CD4-positive, alpha-beta T cell treated with Interleukin-15 for 1 hour (primary cell): ENCODE measurements around the gene CEP89.
"Not testable (repeated sequence)": the region's sequence is repeated elsewhere in the genome, so short reads cannot be mapped to it uniquely, and the experiment has no call there.

ENCODE experiments used
- DNase-seq: peaks from one replicate; pipeline ENCODE4 v3.0.0-alpha.2; 2020

The CEP89 gene

DNA sequence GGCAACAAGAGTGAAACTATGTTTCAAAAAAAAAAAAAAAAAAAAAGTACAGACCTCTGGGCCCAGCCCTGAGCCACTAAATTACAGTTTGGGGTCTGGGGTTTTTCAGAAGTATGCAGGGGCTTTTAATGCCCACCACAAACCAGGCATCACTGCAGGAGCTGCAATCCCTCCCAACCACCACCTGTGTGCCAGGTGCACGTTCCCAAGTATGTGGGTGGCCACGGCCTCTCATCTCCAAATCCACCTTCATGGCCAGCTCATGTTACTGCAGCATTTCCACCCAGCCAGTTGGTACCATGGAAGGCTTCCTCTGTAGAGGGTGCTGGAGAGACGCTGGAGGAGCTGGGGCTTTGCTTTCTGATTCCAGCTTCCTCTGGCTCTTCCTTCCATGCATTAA, 26.5 kb downstream of the CEP89 start:
- DNase-seq = no peak

DNA sequence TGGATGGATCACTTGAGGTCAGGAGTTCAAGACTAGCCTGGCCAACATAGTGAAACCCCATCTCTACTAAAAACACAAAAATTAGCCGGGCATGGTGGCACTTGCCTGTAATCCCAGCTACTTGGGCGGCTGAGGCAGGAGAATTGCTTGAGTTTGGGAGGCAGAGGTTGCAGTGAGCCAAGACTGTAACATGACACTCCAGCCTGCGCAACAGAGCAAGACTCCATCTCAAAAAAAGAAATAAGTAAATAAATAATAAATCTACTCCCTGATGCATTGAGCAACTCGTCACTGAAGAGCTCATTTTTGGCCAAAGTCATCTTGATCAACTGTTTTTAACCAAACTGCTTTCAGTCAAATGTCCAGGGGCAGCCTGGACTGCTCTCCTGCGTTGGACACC, 30.5 kb downstream of the CEP89 start:
- DNase-seq = not testable (repeated sequence)

DNA sequence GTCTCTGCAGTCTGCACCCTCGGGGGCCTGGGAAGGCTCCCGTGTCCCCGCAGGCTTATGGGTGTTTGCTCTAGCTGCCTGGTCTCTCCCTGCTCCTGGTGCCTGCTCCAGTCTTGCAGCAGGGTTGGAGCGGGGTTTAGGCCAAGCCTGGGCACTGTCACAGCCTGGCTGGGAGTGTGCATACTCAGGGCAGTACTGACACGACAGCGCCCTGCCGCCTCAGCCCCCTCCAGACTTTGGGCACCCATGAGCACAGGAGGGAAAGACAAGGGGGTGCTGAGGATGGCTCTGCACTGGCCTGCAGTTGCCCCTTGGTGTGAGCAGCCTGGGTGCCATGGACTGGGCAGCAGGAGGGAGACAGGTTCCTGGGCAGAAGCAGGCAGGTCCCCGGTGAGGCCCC, 35.7 kb downstream of the CEP89 start:
- DNase-seq = no peak

DNA sequence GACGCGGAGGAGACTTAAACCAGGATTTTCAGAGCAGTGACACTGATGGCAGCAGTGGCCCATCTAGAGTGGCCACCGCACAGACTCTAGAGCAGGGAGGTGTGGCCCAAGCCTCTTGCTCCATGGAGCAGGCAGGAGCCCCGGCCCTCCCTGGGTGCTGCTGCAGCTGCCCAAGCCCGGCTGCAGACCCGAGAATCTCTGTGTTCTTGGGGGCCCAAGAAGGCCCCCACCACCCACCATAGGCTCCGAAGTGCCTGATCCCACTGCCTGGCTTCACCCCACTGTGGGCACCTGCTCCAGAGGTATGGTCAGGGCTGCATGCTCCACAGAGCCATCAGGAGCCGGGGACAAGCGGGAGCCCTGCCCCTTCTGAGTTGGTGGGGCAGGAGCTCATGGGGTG, 36.1 kb downstream of the CEP89 start:
- no peak for DNase-seq

DNA sequence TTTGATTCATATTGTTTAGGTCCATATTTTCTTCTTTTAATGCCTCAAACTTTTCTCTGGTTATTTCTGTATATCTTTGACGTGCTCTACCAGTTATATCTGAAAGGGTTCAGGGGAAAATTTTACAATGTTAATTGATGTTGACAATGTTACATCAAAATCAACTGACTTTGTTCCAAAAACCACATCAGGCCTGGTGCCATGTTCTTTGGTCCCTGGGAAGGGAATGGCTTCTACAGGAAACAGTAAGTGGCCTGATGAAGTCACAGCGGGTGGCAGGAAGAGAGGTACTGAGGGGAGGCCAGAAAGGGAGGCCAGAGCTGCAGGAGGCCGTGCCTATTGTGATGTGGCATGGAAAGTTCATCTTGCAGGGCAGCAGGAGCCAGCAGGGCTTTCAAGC, 38.2 kb downstream of the CEP89 start:
- DNase-seq = no peak

DNA sequence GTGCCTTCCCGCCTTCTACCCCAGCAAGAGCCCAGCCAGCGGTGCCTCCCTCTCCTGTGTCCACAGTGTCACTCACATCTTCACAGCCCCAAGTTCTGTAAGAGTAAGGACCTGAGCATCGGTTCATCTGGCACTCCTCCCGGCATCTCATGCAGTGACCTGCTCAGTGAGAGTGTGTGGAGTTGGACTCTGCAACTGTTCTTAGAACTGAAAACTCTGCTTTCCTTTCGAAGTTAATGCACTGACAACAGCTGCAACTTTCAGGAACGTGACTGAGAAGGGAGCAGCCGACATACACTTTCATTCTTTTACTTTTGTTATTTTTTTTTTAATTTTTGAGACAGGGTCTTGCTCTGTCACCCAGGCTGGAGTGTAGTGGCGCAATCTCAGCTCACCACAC, 41.2 kb downstream of the CEP89 start:
- no peak for DNase-seq

- no peak for DNase-seq
These were observed 43.0 kb downstream of the CEP89 start for GRCh38 chr19:32928806-32929205.

DNA sequence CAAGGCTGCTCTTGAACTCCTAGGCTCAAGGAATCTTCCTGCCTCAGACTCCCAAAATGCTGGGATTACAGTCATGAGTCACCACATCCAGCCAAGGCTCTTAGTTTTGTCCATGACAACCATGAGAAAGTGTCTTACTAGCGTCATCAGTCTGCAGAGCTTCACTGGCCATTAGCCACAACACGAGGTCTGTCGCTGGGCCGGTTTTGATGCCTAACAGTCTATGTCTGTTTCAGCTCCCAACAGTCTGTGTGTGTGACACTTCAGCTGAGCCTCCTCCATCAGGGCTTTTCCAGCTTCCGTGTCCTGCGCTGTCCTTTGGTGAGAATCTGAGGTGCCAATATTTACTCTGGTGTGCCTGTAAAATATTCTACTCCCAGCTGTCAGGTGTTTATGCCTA, 47.6 kb downstream of the CEP89 start:
- DNase-seq = no peak

DNA sequence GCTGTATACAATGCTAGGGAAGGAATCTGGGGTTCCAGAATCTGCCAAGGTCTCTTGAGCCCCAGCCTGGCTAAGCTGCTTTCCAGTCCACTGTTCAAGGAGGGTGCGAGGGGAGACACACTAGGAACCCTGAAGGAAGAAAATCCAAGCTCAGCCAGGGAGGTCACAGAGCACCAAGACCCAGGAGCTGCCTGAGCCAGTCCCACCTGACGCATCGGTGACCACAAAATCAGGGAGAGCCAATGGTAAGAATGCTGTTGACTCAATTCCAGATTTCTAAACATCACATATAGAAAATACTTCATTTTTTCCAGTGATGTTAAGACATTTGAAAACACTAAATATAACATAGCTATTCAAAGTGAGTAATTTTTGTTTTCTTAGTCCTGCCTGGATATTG, 50.1 kb downstream of the CEP89 start:
- no peak for DNase-seq

GRCh38 chr19:32919365-32919764, 52.4 kb downstream of the CEP89 start:
- DNase-seq = no peak

DNA sequence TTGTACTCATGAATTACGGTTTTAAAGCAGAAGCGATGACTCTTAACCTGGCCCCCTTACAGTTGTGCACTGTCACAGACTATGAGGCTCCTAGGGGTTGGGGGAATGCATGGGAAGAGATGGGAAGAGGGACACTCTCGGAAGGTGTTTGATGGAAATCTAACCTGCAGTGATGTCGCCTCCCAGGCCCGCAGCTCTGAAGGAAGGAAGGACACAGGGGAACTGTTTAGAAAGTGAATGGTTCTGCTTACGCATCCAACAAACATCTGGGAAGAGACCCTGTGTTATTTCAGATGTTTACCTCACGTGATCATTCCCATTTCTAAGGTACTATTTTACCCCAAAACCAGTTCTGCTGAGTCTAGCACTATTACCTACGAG, 54.2 kb downstream of the CEP89 start:
- no peak for DNase-seq

DNA sequence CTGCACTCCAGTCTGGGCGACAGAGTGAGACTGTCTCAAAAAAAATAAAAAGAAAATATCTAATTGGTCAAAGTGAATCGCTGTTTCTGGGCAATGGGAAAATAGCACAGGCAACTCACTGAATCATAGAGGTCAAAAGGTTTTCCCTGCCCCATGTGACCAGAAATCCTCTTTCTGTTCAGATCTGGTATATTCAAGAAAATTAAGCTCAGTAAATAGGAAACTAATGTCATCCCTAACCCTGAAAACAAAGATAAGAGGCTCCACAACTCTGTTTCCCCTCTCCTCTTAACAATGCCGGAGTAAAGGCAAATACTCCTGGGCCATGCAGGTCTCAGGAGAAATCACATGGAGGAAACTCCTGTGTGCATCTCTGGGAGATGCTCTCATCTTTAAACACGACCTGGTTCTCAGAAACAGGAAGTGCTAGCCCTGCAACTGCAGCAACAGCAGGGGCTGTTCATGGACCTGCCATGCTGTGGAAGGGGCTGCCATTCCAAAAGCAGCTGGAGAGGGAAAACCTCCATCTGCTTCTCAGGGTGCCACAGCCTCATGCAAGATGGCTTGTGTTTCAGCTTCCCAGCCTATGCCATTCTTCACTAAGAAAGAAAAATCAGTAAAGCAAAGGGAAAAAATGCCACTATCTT, 54.7 kb downstream of the CEP89 start:
- DNase-seq = no peak

- no peak for DNase-seq
These were observed 56.7 kb downstream of the CEP89 start for GRCh38 chr19:32914879-32915660.

DNA sequence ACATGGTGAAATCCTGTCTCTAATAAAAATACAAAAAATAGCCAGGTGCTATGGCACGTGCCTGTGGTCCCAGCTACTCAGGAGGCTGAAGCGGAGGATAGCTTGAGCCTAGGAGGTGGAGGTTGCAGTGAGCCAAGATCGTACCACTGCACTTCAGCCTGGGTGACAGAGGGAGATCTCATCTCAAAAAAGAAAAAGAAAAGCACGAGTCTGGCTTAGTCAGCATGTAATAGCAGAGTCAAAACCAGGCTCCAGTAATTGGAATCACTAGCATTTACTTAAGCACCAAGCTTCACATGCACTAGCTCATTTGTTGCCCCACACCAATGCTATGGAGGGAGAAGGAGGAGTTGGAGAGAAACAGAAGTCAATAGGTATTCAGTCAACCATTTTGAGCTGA, 60.3 kb downstream of the CEP89 start:
- no peak for DNase-seq

GRCh38 chr19:32910874-32911273, 60.9 kb downstream of the CEP89 start:
- DNase-seq = no peak

- no peak for DNase-seq
These were observed 61.7 kb downstream of the CEP89 start for GRCh38 chr19:32910094-32910493.

DNA sequence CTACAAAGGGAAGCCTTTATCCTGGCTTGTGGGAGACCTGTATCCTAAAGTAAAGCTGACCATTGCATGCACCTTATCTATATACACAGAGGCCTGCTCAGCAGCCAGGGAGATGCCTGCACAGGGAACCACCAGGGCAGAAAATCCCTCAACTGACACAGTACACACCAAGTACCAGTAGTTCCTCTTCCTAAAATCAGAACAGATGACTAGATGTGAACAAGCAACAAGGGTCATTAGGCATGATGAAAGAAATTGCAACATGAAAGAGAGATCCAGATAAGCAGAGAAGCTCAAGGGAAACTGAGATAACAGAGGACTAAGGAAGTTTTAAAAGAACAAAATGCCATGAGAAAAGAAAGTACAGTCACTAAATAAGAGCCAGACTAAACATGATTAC, 62.5 kb downstream of the CEP89 start:
- DNase-seq = no peak

DNA sequence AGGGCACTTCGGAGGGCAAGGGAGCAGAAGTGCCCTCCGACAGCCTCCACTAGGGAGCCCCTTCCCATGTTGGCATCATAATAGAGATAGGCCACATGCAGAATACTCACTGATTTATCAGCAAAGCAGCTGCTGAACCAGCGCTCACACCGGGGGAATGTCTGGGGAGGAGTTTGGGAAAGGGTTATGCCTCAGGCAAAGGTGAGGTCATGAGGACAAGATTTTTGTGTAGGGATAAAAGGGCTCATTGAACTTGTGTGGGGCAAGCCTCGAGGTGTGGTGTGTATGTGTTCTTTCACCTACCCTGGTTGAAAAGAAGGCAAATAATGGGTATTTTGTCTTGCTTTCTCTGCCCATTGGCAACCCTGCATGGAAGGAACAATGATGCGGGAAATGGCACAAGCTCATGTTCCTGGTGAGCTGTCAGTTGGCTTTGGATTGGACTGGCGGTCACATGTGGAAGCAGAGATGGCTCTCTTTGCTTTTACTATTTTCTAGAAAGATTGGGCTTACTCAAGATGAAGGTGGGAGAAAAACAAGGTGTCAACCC, 63.0 kb downstream of the CEP89 start:
- no peak for DNase-seq

DNA sequence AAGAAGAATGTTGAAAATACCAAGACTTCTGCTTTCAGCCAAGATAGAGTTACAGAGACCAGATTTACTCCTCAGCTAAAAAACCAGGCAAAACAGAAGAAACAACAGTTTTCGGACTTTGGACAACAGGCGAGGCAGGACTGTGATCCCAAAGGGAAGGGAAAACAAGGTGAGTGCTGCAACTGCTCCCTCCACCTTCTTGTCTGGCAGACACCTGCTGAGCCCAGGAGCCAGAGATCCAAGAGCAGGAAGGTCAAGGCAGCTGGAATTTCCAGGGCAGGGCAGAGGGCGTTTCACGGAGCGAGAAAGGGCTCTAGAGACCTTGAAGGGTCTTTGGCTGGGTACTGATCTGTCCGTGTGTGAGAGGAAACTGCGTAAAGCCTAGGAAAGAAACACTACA, 69.3 kb downstream of the CEP89 start:
- DNase-seq = no peak

GRCh38 chr19:32901504-32902161, 70.1 kb downstream of the CEP89 start:
- DNase-seq = no peak

GRCh38 chr19:32896516-32897214, 75.1 kb downstream of the CEP89 start:
- no peak for DNase-seq

DNA sequence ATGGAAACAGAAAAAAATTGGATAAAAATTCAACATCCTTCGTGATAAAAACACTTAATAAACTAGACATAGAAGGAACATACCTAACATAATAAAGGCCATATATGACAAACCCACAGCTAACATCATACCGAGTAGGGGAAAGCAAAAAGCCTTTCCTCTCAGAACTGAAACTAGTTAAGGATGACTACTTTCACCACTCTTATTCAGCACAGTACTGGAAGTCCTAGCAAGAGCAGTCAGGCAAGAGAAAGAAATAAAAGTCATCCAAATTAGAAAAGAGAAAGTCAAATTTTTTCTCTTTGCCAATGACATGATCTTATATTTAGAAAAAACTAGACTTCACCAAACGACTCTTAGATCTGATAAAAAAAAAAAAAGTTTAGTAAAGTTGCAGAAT, 76.4 kb downstream of the CEP89 start:
- no peak for DNase-seq

GRCh38 chr19:32891609-32892008, 80.1 kb downstream of the CEP89 start:
- DNase-seq = no peak
